IMR-90 (cell line): ENCODE data around the gene TRPM1. TPM values are rescaled to one million over a fixed set of nuclear protein-coding genes. Genes with fewer than 3 reads are reported as not detected.
A peak's percentile ranks its signal among the peaks of the same experiment; 100 is the strongest.

Experiments
- ATAC-seq: fragments of 200-7000 bp; cut with Tn5 transposase; 2 replicates; pipeline ENCODE4 v1.9.1; 2020; ENCODE audit warnings: low read depth, mild to moderate bottlenecking, moderate library complexity
- BruUV-seq: library from RNA; stranded (reverse); fragments of 400-500 nt; replicated peaks from 2 replicates; lab custom pipeline; 2021; lab: Mats Ljungman, UMichigan
- CTCF ChIA-PET: fragments of 300-600 bp; formaldehyde crosslinking; extraction: SDS; loops from one replicate; lab custom pipeline; 2021; ENCODE audit warnings: antibody characterized with exemption; lab: Yijun Ruan, JAX
- POLR2A ChIA-PET: fragments of 300-600 bp; sonication (Branson Sonifier 250); formaldehyde crosslinking; loops from one replicate; lab custom pipeline; 2022; ENCODE audit warnings: antibody characterized with exemption; ENCODE audit not compliant: unreplicated experiment; lab: Charles Lee
- DNase-seq: peaks from one replicate; pipeline ENCODE4 v3.0.0; 2013
- H2AFZ ChIP-seq: replicated peaks from 2 replicates; pipeline ENCODE3; 2013; ENCODE audit warnings: low read length, mild to moderate bottlenecking; ENCODE audit not compliant: poor library complexity
- H2AK5ac ChIP-seq: 2 replicates; pipeline ENCODE4 v1.6.1; 2013; ENCODE audit warnings: low read depth, low read length, inconsistent platforms
- H2AK9ac ChIP-seq: replicated peaks from 2 replicates; pipeline ENCODE3; 2013; ENCODE audit warnings: mild to moderate bottlenecking, low read depth, low read length, moderate library complexity; ENCODE audit not compliant: poor library complexity
- H2BK120ac ChIP-seq: 2 replicates; pipeline ENCODE4 v1.6.1; 2013; ENCODE audit warnings: low read depth, low read length, inconsistent platforms
- H2BK15ac ChIP-seq: 3 replicates; pipeline ENCODE4 v1.6.1; 2013; ENCODE audit warnings: low read depth, low read length, inconsistent platforms
- H2BK20ac ChIP-seq: 2 replicates; pipeline ENCODE4 v1.6.1; 2013; ENCODE audit warnings: low read depth, mild to moderate bottlenecking, inconsistent platforms, low read length, moderate library complexity
- H2BK5ac ChIP-seq: 2 replicates; pipeline ENCODE4 v1.6.1; 2013; ENCODE audit warnings: mild to moderate bottlenecking, low read depth, low read length, inconsistent platforms; ENCODE audit not compliant: poor library complexity, severe bottlenecking
- H3K14ac ChIP-seq: replicated peaks from 2 replicates; pipeline ENCODE4 v1.6.1; 2013; ENCODE audit warnings: low read depth, low read length, inconsistent platforms
- H3K18ac ChIP-seq: 2 replicates; pipeline ENCODE4 v1.6.1; 2013; ENCODE audit warnings: low read depth, low read length, control low read depth
- H3K23ac ChIP-seq: 2 replicates; pipeline ENCODE4 v1.6.1; 2013; ENCODE audit warnings: low read depth, low read length, inconsistent platforms
- H3K27ac ChIP-seq: 2 replicates; pipeline ENCODE4 v1.5.1; 2013; ENCODE audit warnings: mild to moderate bottlenecking, control low read depth, low read length; ENCODE audit not compliant: insufficient read depth
- H3K27me3 ChIP-seq: 2 replicates; pipeline ENCODE4 v1.6.1; 2013; ENCODE audit warnings: low read length; ENCODE audit not compliant: control insufficient read depth, insufficient read depth
- H3K36me3 ChIP-seq: 2 replicates; pipeline ENCODE4 v1.6.1; 2013; ENCODE audit warnings: low read length, mixed read lengths; ENCODE audit not compliant: control insufficient read depth, insufficient read depth
- H3K4ac ChIP-seq: 2 replicates; pipeline ENCODE4 v1.6.1; 2013; ENCODE audit warnings: low read depth, low read length, inconsistent platforms
- H3K4me1 ChIP-seq: 2 replicates; pipeline ENCODE4 v1.6.1; 2013; ENCODE audit warnings: low read length, mixed read lengths; ENCODE audit not compliant: control insufficient read depth, insufficient read depth
- H3K4me2 ChIP-seq: 2 replicates; pipeline ENCODE4 v1.6.1; 2013; ENCODE audit warnings: low read depth, mild to moderate bottlenecking, control low read depth, low read length, moderate library complexity
- H3K4me3 ChIP-seq: 2 replicates; pipeline ENCODE4 v1.5.1; 2013; ENCODE audit warnings: low read depth, mild to moderate bottlenecking, control low read depth, low read length, moderate library complexity; ENCODE audit not compliant: insufficient read depth
- H3K56ac ChIP-seq: 2 replicates; pipeline ENCODE4 v1.6.1; 2013; ENCODE audit warnings: low read length, inconsistent platforms; ENCODE audit not compliant: insufficient read depth; ENCODE audit errors: extremely low read depth
- H3K79me1 ChIP-seq, 2 experiments: 2 replicates each; pipeline ENCODE4 v1.6.1; 2013; ENCODE audit warnings: low read length in 2 of 2, inconsistent platforms in 1 of 2, low read depth in 1 of 2
- H3K9ac ChIP-seq: 2 replicates; pipeline ENCODE4 v1.6.1; 2013; ENCODE audit warnings: low read depth, low read length, control low read depth
- H3K9me1 ChIP-seq: 2 replicates; pipeline ENCODE4 v1.6.1; 2013; ENCODE audit warnings: low read length, inconsistent platforms; ENCODE audit not compliant: insufficient read depth
- H3K9me3 ChIP-seq: 2 replicates; pipeline ENCODE4 v1.6.1; 2013; ENCODE audit warnings: low read length; ENCODE audit not compliant: control insufficient read depth, insufficient read depth
- H4K20me1 ChIP-seq: 2 replicates; pipeline ENCODE4 v1.6.1; 2013; ENCODE audit warnings: low read length, inconsistent platforms; ENCODE audit not compliant: insufficient read depth
- H4K5ac ChIP-seq: 2 replicates; pipeline ENCODE4 v1.6.1; 2013; ENCODE audit warnings: mild to moderate bottlenecking, low read depth, low read length, control low read depth
- H4K8ac ChIP-seq, 2 experiments: 2 replicates each; pipeline ENCODE4 v1.6.1; 2013; ENCODE audit warnings: low read depth in 2 of 2, low read length in 2 of 2, control low read depth in 1 of 2, inconsistent platforms in 1 of 2
- H4K91ac ChIP-seq: 2 replicates; pipeline ENCODE4 v1.6.1; 2013; ENCODE audit warnings: low read depth, low read length, inconsistent platforms; ENCODE audit not compliant: insufficient read depth
- BHLHE40 ChIP-seq: fragments of 150-350 bp; IDR thresholded peaks from 2 replicates; pipeline ENCODE4 v1.6.1; 2016; ENCODE audit warnings: mild to moderate bottlenecking, low read depth, low read length
- CHD1 ChIP-seq: IDR thresholded peaks from 2 replicates; pipeline ENCODE4 v1.6.1; 2012; ENCODE audit warnings: low read depth, low read length, improper control_type of control experiment
- CTCF ChIP-seq: conservative IDR thresholded peaks from 2 replicates; pipeline ENCODE4 v1.5.1; 2012; ENCODE audit warnings: mild to moderate bottlenecking, low read depth, low read length, improper control_type of control experiment
- FOS ChIP-seq: fragments of 150-350 bp; IDR thresholded peaks from 2 replicates; pipeline ENCODE4 v1.6.1; 2016; ENCODE audit warnings: low read depth, low read length
- MAZ ChIP-seq: IDR thresholded peaks from 2 replicates; pipeline ENCODE4 v1.6.1; 2012; ENCODE audit warnings: low read depth, mild to moderate bottlenecking, low read length, improper control_type of control experiment, moderate library complexity, borderline replicate concordance
- MXI1 ChIP-seq: IDR thresholded peaks from 2 replicates; pipeline ENCODE4 v1.6.1; 2012; ENCODE audit warnings: low read depth, mild to moderate bottlenecking, low read length, moderate library complexity, borderline replicate concordance
- NFE2L2 ChIP-seq: fragments of 150-350 bp; IDR thresholded peaks from 2 replicates; pipeline ENCODE4 v1.6.1; 2016; ENCODE audit warnings: low read depth, mild to moderate bottlenecking, low read length
- RCOR1 ChIP-seq: IDR thresholded peaks from 2 replicates; pipeline ENCODE4 v1.6.1; 2012; ENCODE audit warnings: mild to moderate bottlenecking, low read length, improper control_type of control experiment; ENCODE audit not compliant: insufficient replicate concordance
- RFX5 ChIP-seq: IDR thresholded peaks from 2 replicates; pipeline ENCODE4 v1.8.0; 2012; ENCODE audit warnings: low read depth, mild to moderate bottlenecking, low read length, moderate library complexity
- SMC3 ChIP-seq: fragments of 150-350 bp; IDR thresholded peaks from 2 replicates; pipeline ENCODE4 v1.6.1; 2016; ENCODE audit warnings: low read depth, mild to moderate bottlenecking, antibody characterized with exemption, low read length, moderate library complexity
- WGBS, 2 experiments: methylation state at CpG; one replicate each; pipeline versions ENCODE4 v1.1.5 to v1.1.7; 2013; ENCODE audit warnings: missing lambda C conversion rate in 2 of 2; ENCODE audit not compliant: insufficient read length in 1 of 2; ENCODE audit errors: extremely low coverage in 2 of 2; 5-methylcytosine and 5-hydroxymethylcytosine counted together
- dilution Hi-C: fragments of 300-500 bp; cut with HindIII; formaldehyde crosslinking; loops from one replicate; pipeline ENCODE4 v1.14.3; 2018; ENCODE audit warnings: low sequenced_read_pairs; ENCODE audit not compliant: unreplicated experiment
- in situ Hi-C: fragments of 300-500 bp; cut with MboI; formaldehyde crosslinking; loops from 3 replicates; pipeline ENCODE4 v1.14.3; 2019; ENCODE audit warnings: low sequenced_read_pairs, inconsistent platforms, mixed read lengths
- intact Hi-C: fragments of 100-400 bp; cut with micrococcal nuclease; formaldehyde crosslinking; loops from 2 replicates; pipeline ENCODE4 v1.10.0; 2022
- polyA plus RNA-seq, 3 experiments: library from polyadenylated mRNA; depleted of rRNA; stranded (reverse); fragments of >200 nt; gene quantifications; 2 replicates each; pipeline ENCODE4 v1.2.3, GENCODE V29; 2012; ENCODE audit warnings: low replicate concordance in 1 of 3
- total RNA-seq: library from RNA; depleted of rRNA; stranded (reverse); fragments of >200 nt; gene quantifications from 2 replicates; pipeline ENCODE4 v1.2.3, GENCODE V29; 2012

The TRPM1 gene
- total and polyA plus RNA-seq, 2 of the 4 experiments (the other 2 are of a cell fraction), result not detected

GRCh38 chr15:31042751-31043150, 58.8 kb downstream of the TRPM1 start:
- no peak overlapping the region for H4K8ac ChIP-seq
- no peaks in the 10 kb centered on the region; the same call in 1 of the 2 replicates for H3K27me3 ChIP-seq
- H2BK5ac ChIP-seq, result no peak overlapping the region
- H2BK15ac ChIP-seq, result no peak overlapping the region
- no peak overlapping the region for H3K4me2 ChIP-seq
- H4K91ac ChIP-seq, result no peak overlapping the region
- no peaks in the 10 kb centered on the region for H4K20me1 ChIP-seq
- no peak overlapping the region for H3K9ac ChIP-seq
- H3K36me3 ChIP-seq, result no peaks in the 10 kb centered on the region
- no peak overlapping the region for H3K23ac ChIP-seq
- no peaks in the 10 kb centered on the region; the same call in 1 of the 2 replicates for H3K4me1 ChIP-seq
- no peak overlapping the region for H2AK9ac ChIP-seq
- H2BK120ac ChIP-seq, result no peak overlapping the region
- no peak overlapping the region for H3K4me3 ChIP-seq
- no peak overlapping the region for H3K14ac ChIP-seq
- TF ChIP-seq BHLHE40 (no peak), RFX5 (no peak), CHD1 (no peak), NFE2L2 (no peak), MAZ (no peak), SMC3 (no peak), MXI1 (no peak), FOS (no peak), RCOR1 (no peak), CTCF (no peak)
- no peak overlapping the region for H4K5ac ChIP-seq
- H3K9me3 ChIP-seq, result 0 out of 2 replicates have a peak, but pooled peaks cover 1% of the 10 kb centered on the region
- no peak overlapping the region for H3K4ac ChIP-seq
- CTCF ChIA-PET, result no interaction called here
- no TSS peak for BruUV-seq
- no peak overlapping the region for H2AK5ac ChIP-seq
- no CpG with 5 or more reads among the region's 2 CpGs for WGBS, 2 experiments
- intact Hi-C loops (no loop called here), in situ Hi-C loops (no loop called here), dilution Hi-C loops (no loop called here)
- H3K79me1 ChIP-seq, result no peaks in the 10 kb centered on the region
- H3K9me1 ChIP-seq, result no peaks in the 10 kb centered on the region
- POLR2A ChIA-PET, result no interaction called here
- DNase-seq (no peak), ATAC-seq (peak; percentile 11; the same call in 1 of the 2 replicates)
- H3K27ac ChIP-seq, result no peak overlapping the region
- H2BK20ac ChIP-seq, result no peak overlapping the region
- no peak overlapping the region for H2AFZ ChIP-seq
- H3K18ac ChIP-seq, result no peak overlapping the region
- H3K56ac ChIP-seq, result no peak overlapping the region
